GM23248 (cell line): ENCODE measurements around the gene FAM187B.

Experiments used
- EZH2 ChIP-seq: fragments of 200-600 bp; sonication (generic); IDR thresholded peaks from 2 replicates; pipeline ENCODE4 v1.6.1; 2018; ENCODE audit warnings: antibody characterized with exemption, mild to moderate bottlenecking; ENCODE audit not compliant: insufficient read depth, poor library complexity, severe bottlenecking
- EZH2phosphoT487 ChIP-seq: fragments of 200-600 bp; sonication (generic); IDR thresholded peaks from 2 replicates; pipeline ENCODE4 v1.6.1; 2018; ENCODE audit warnings: antibody characterized with exemption, moderate library complexity, mild to moderate bottlenecking, low read depth; ENCODE audit not compliant: insufficient read depth

DNA sequence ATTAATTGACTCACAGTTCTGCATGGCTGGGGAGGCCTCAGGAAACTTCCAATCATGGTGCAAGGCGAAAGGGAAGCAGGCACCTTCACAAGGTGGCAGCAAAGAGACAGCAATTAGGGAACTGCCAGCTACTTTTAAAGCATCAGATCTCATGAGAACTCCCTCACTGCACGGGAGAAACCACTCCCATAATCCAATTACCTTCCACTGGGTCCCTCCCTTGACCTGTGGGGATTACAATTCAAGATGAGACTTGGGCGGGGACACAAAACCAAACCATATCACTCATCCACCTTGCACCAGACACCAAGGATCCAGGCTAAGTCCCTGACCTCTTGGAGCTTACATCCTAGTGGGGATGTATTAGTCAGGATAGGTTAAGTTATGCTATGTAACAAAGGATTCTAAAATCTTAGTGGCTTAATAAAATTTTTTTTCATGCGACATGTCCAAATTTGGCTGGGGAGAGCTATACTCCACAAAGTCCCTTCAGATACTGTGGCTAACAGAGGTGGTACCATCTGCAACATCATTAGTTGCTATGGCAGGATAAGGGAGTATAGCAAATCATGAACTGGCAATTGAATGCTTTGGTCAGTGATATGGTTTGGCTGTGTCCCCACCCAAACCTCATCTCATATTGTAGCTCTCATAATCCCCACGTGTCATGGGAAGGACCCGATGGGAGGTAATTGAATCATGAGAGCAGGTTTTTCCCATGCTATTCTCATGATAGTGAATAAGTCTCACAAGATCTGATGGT lies 8.3 kb upstream of the FAM187B start:
- TF ChIP-seq EZH2phosphoT487: no peak
- no peak for TF ChIP-seq EZH2
